ENCODE measurements around the gene ZRANB3.
"Not testable (repeated sequence)": the region's sequence is repeated elsewhere in the genome, so short reads cannot be mapped to it uniquely, and the experiment has no call there.

The ZRANB3 gene

GRCh38 chr2:135456431-135456830 is 74.6 kb downstream of the ZRANB3 start:
- TF ChIP-seq, protein P1, sequence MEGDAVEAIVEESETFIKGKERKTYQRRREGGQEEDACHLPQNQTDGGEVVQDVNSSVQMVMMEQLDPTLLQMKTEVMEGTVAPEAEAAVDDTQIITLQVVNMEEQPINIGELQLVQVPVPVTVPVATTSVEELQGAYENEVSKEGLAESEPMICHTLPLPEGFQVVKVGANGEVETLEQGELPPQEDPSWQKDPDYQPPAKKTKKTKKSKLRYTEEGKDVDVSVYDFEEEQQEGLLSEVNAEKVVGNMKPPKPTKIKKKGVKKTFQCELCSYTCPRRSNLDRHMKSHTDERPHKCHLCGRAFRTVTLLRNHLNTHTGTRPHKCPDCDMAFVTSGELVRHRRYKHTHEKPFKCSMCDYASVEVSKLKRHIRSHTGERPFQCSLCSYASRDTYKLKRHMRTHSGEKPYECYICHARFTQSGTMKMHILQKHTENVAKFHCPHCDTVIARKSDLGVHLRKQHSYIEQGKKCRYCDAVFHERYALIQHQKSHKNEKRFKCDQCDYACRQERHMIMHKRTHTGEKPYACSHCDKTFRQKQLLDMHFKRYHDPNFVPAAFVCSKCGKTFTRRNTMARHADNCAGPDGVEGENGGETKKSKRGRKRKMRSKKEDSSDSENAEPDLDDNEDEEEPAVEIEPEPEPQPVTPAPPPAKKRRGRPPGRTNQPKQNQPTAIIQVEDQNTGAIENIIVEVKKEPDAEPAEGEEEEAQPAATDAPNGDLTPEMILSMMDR (conservative IDR thresholded peaks at IDR 0.05; ENCODE audit: low read length), result no peak
- TF ChIP-seq EZH2phosphoT487 (IDR thresholded peaks at IDR 0.05; ENCODE audit: borderline replicate concordance), result no peak
- Histone ChIP-seq H3F3A (ENCODE audit: low read depth) (no peaks in the 10 kb centered on the region), H3K9me2 (replicated peaks; ENCODE audit: low read depth, low read length) (no peaks in the 10 kb centered on the region), H3K27me3 (ENCODE audit: insufficient read depth, low read length, poor library complexity, severe bottlenecking) (no peaks in the 10 kb centered on the region), H3K4me1 (ENCODE audit: insufficient read depth, low read length, poor library complexity, severe bottlenecking) (no peaks in the 10 kb centered on the region), H4K20me1 (ENCODE audit: insufficient read depth, low read length, poor library complexity, severe bottlenecking) (no peaks in the 10 kb centered on the region), H2AFZ (ENCODE audit: low read length) (no peak overlapping the region), H3K36me3 (ENCODE audit: insufficient read depth, low read length) (no peaks in the 10 kb centered on the region), H3K4me2 (ENCODE audit: low read depth, low read length, poor library complexity, severe bottlenecking) (no peak overlapping the region), H3K79me2 (ENCODE audit: insufficient read depth, low read length) (no peaks in the 10 kb centered on the region), H3K4me3 (ENCODE audit: low read length, poor library complexity, severe bottlenecking) (no peak overlapping the region), H3K9ac (ENCODE audit: low read depth, low read length, poor library complexity, severe bottlenecking) (no peak overlapping the region), H3K9me3 (ENCODE audit: insufficient read depth, low read depth, low read length) (peaks cover 14% of the 10 kb centered on the region; the same call in 1 of the 2 replicates)

- H4K20me1 ChIP-seq (ENCODE audit: insufficient read depth, low read length, poor library complexity, severe bottlenecking), result no peaks in the 10 kb centered on the region
- no peak overlapping the region for H3K4me3 ChIP-seq (ENCODE audit: low read length, poor library complexity, severe bottlenecking)
- H3K36me3 ChIP-seq (ENCODE audit: insufficient read depth, low read length), result no peaks in the 10 kb centered on the region
- no peaks in the 10 kb centered on the region for H3K4me1 ChIP-seq (ENCODE audit: insufficient read depth, low read length, poor library complexity, severe bottlenecking)
- H3K4me2 ChIP-seq (ENCODE audit: low read depth, low read length, poor library complexity, severe bottlenecking), result no peak overlapping the region
- no peak overlapping the region for H2AFZ ChIP-seq (ENCODE audit: low read length)
- TF ChIP-seq EZH2phosphoT487 (IDR thresholded peaks at IDR 0.05; ENCODE audit: borderline replicate concordance), result no peak
- TF ChIP-seq, protein P1 (conservative IDR thresholded peaks at IDR 0.05; ENCODE audit: low read length), result no peak
- no peaks in the 10 kb centered on the region for H3F3A ChIP-seq (ENCODE audit: low read depth)
- no peaks in the 10 kb centered on the region for H3K9me2 ChIP-seq (replicated peaks; ENCODE audit: low read depth, low read length)
- no peak overlapping the region for H3K9ac ChIP-seq (ENCODE audit: low read depth, low read length, poor library complexity, severe bottlenecking)
- peaks cover 14% of the 10 kb centered on the region; the same call in 1 of the 2 replicates for H3K9me3 ChIP-seq (ENCODE audit: insufficient read depth, low read depth, low read length)
- H3K79me2 ChIP-seq (ENCODE audit: insufficient read depth, low read length), result no peaks in the 10 kb centered on the region
- no peaks in the 10 kb centered on the region for H3K27me3 ChIP-seq (ENCODE audit: insufficient read depth, low read length, poor library complexity, severe bottlenecking)
Observed at GRCh38 chr2:135454608-135455007, 76.4 kb downstream of the ZRANB3 start.

DNA sequence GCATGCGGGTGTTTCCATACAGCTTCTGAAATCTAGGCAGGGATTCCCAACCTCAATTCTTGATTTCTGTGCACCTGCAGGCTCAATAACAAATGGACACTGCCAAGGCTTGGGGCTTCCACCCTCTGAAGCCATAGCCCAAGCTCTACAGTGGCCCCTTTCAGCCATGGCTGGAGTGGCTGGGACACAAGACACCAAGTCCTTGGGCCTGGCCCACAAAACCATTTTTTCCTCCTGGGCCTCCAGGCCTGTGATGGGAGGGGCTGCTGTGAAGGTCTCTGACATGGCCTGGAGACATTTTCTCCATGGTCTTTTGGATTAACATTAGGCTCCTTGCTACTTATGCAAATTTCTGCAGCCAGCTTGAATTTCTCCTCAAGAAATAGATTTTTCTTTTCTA is 78.0 kb downstream of the ZRANB3 start:
- H3K36me3 ChIP-seq (ENCODE audit: insufficient read depth, low read length); H3K9ac ChIP-seq (ENCODE audit: low read depth, low read length, poor library complexity, severe bottlenecking); H4K20me1 ChIP-seq (ENCODE audit: insufficient read depth, low read length, poor library complexity, severe bottlenecking); H3K4me1 ChIP-seq (ENCODE audit: insufficient read depth, low read length, poor library complexity, severe bottlenecking); H3K4me3 ChIP-seq (ENCODE audit: low read length, poor library complexity, severe bottlenecking); H3K27me3 ChIP-seq (ENCODE audit: insufficient read depth, low read length, poor library complexity, severe bottlenecking); H3K9me2 ChIP-seq (replicated peaks; ENCODE audit: low read depth, low read length); H2AFZ ChIP-seq (ENCODE audit: low read length); H3K4me2 ChIP-seq (ENCODE audit: low read depth, low read length, poor library complexity, severe bottlenecking); H3F3A ChIP-seq (ENCODE audit: low read depth); H3K79me2 ChIP-seq (ENCODE audit: insufficient read depth, low read length): not testable (repeated sequence)
- H3K9me3 ChIP-seq (ENCODE audit: insufficient read depth, low read depth, low read length), result peaks cover 14% of the 10 kb centered on the region; the same call in 1 of the 2 replicates

- Histone ChIP-seq H3K4me2 (ENCODE audit: low read depth, low read length, poor library complexity, severe bottlenecking) (no peak overlapping the region), H4K20me1 (ENCODE audit: insufficient read depth, low read length, poor library complexity, severe bottlenecking) (no peaks in the 10 kb centered on the region), H3K36me3 (ENCODE audit: insufficient read depth, low read length) (no peaks in the 10 kb centered on the region), H3K79me2 (ENCODE audit: insufficient read depth, low read length) (no peaks in the 10 kb centered on the region), H3K4me3 (ENCODE audit: low read length, poor library complexity, severe bottlenecking) (no peak overlapping the region), H3K27me3 (ENCODE audit: insufficient read depth, low read length, poor library complexity, severe bottlenecking) (no peaks in the 10 kb centered on the region), H3K9me3 (ENCODE audit: insufficient read depth, low read depth, low read length) (peaks cover 14% of the 10 kb centered on the region; the same call in 1 of the 2 replicates), H3F3A (ENCODE audit: low read depth) (no peaks in the 10 kb centered on the region), H3K4me1 (ENCODE audit: insufficient read depth, low read length, poor library complexity, severe bottlenecking) (no peaks in the 10 kb centered on the region), H3K9me2 (replicated peaks; ENCODE audit: low read depth, low read length) (no peaks in the 10 kb centered on the region), H2AFZ (ENCODE audit: low read length) (no peak overlapping the region), H3K9ac (ENCODE audit: low read depth, low read length, poor library complexity, severe bottlenecking) (no peak overlapping the region)
- TF ChIP-seq EZH2phosphoT487 (IDR thresholded peaks at IDR 0.05; ENCODE audit: borderline replicate concordance), result no peak
- TF ChIP-seq, protein P1 (conservative IDR thresholded peaks at IDR 0.05; ENCODE audit: low read length), result no peak
Observed at GRCh38 chr2:135451966-135452365, 79.1 kb downstream of the ZRANB3 start.

GRCh38 chr2:135443013-135443412 is 88.0 kb downstream of the ZRANB3 start:
- H3K27me3 ChIP-seq (ENCODE audit: insufficient read depth, low read length, poor library complexity, severe bottlenecking); H3K79me2 ChIP-seq (ENCODE audit: insufficient read depth, low read length); H4K20me1 ChIP-seq (ENCODE audit: insufficient read depth, low read length, poor library complexity, severe bottlenecking); H3K9ac ChIP-seq (ENCODE audit: low read depth, low read length, poor library complexity, severe bottlenecking); H2AFZ ChIP-seq (ENCODE audit: low read length); H3K4me2 ChIP-seq (ENCODE audit: low read depth, low read length, poor library complexity, severe bottlenecking); H3K9me3 ChIP-seq (ENCODE audit: insufficient read depth, low read depth, low read length); H3K4me3 ChIP-seq (ENCODE audit: low read length, poor library complexity, severe bottlenecking); H3K4me1 ChIP-seq (ENCODE audit: insufficient read depth, low read length, poor library complexity, severe bottlenecking); H3F3A ChIP-seq (ENCODE audit: low read depth); H3K36me3 ChIP-seq (ENCODE audit: insufficient read depth, low read length); H3K9me2 ChIP-seq (replicated peaks; ENCODE audit: low read depth, low read length): not testable (repeated sequence)
